Measurements from ENCODE around the gene DAGLB. TPM values are rescaled to one million over a fixed set of nuclear protein-coding genes. Genes with fewer than 3 reads are reported as not detected.
"Not testable (repeated sequence)": the region's sequence is repeated elsewhere in the genome, so short reads cannot be mapped to it uniquely, and the experiment has no call there.

The DAGLB gene
- polyA plus RNA-seq, 6 donors from 2014 or later = 6.4 to 19.3 (median 7.2) TPM

DNA sequence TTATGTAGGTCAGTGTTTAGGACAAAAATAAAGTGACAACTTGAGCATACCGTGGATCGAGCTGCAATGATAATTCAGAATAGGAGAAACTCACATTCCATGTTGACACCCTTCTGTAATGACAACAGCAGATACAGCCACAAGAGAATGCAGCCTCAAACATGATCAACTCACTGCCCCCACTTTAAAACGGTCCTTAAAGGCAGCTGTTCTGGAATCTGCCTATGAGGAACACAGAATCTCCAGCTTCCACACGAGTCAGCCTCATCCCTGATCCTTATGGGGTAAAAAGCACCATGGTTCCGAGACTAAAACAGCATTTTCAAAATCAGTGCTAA lies 32.5 kb upstream of the DAGLB start:
- H3K36me3 Mint-ChIP-seq = no peaks in the 10 kb centered on the region
- H3K27ac Mint-ChIP-seq = peak overlapping the region in 1 of 6 donors; percentile 11
- peaks cover 24 to 81% (median 59%) of the 10 kb centered on the region in 3 donors for H3K4me1 Mint-ChIP-seq
- H3K27me3 Mint-ChIP-seq = no peaks in the 10 kb centered on the region
- no peak for ATAC-seq (ENCODE audit: low read depth in 2 of 2)
- H3K9me3 Mint-ChIP-seq = no peaks in the 10 kb centered on the region
- peak overlapping the region in 2 of 8 donors; percentile 22 to 72 for H3K4me3 Mint-ChIP-seq
- no peak for DNase-seq

DNA sequence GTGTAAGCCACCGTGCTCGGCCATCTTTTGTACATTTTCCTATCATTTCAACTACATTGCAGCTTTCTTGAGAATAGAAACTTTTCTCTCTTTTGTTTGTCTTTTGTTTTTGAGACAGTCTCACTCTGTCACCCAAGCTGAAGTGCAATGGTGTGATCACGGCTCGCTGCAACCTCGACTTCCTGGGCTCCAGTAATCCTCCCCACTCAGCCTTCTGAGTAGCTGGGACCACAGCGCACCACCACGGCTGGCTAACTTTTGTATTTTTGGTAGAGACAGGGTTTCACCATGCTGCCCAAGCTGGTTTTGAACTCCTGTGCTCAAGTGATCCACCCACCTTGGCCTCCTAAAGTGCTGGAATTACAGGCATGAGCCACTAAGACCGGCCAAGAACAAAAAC lies 31.3 kb upstream of the DAGLB start:
- peaks cover 20 to 77% (median 54%) of the 10 kb centered on the region in 3 donors for H3K4me1 Mint-ChIP-seq
- no peaks in the 10 kb centered on the region for H3K9me3 Mint-ChIP-seq
- ATAC-seq (ENCODE audit: low read depth in 2 of 2) (no peak), DNase-seq (no peak)
- H3K27ac Mint-ChIP-seq = peak overlapping the region in 2 of 6 donors; percentile 43 to 61
- H3K36me3 Mint-ChIP-seq = no peaks in the 10 kb centered on the region
- H3K27me3 Mint-ChIP-seq = no peaks in the 10 kb centered on the region
- peak overlapping the region in 1 of 8 donors; percentile 13 for H3K4me3 Mint-ChIP-seq

DNA sequence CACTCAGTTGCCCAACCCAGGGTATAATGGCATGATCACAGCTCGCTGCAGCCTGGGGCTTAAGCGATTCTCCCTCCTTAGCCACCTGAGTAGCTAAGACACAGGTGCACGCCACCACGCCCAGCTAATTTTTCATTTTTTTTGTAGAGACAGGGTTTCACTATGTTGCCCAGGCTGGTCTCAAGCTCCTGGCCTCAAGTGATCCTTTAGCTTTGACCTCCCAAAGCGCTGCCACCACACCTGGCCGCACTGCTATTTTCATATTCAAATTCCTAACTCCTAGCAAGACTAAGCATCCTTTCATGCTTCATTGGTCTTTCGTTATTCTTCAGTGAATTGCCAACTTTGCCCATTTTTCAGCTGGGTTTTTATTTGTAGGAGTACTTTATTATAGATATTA lies 30.4 kb upstream of the DAGLB start:
- no peaks in the 10 kb centered on the region for H3K27me3 Mint-ChIP-seq
- H3K27ac Mint-ChIP-seq = peak overlapping the region in 2 of 6 donors; percentile 21 to 54
- DNase-seq (no peak), ATAC-seq (ENCODE audit: low read depth in 2 of 2) (no peak)
- H3K4me3 Mint-ChIP-seq = no peak overlapping the region
- no peaks in the 10 kb centered on the region for H3K9me3 Mint-ChIP-seq
- H3K36me3 Mint-ChIP-seq = no peaks in the 10 kb centered on the region
- H3K4me1 Mint-ChIP-seq = peaks cover 20 to 77% (median 51%) of the 10 kb centered on the region in 3 donors

DNA sequence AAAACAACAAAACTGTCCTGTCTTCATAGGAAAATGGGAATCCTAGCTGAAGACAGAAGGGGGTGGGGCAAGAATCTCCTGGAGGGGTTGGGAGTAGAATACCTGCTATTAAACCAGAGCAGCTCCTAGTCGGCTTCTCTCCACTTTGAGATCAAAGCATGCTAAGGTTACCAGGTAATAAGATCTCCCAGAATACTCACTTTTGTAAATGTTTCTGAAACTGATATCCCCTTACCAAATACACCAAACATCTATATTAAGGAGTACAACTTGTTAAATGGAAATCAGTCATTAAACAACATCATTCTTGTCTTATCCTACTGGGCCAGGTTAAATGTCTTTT lies 29.5 kb upstream of the DAGLB start:
- peak overlapping the region in 1 of 6 donors; percentile 0 for H3K27ac Mint-ChIP-seq
- no peak for ATAC-seq (ENCODE audit: low read depth in 2 of 2)
- H3K36me3 Mint-ChIP-seq = peaks cover 0 to under 1% of the 10 kb centered on the region in 2 donors

DNA sequence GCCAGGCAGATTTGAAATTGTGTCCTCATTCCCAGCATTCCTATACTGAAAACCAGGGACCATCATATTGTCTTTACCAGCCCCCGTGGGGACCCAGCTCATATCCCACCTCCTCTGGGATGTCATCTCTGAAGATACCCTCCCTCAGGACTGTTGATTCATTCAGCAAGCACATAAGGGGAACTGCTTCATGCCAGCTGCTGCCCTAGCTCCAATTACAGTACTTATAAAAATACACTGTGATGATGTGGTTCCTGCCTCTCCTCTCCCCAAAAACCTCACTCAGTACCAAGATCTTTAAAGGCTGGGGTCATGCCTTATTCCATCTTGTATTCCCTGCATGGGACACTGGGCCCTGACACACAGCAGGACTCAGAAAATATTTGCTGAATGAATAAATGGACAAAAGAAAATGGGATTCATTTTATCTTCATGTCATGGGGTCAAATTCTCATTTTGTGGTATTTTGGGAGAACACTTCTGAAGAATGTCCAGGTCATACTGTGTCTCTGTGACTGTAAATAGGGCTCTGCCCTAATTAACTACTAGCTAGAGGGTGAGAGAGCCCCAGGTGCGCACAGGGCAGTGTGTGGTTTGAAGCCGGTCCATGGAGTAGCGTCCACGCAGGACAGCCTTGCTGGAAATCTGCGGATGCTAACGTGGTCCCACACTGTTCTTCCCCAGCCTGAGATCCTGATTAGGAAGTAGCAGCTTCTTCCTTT lies 29.0 kb upstream of the DAGLB start:
- ATAC-seq (ENCODE audit: low read depth in 2 of 2) (no peak), DNase-seq (no peak)
- Mint-ChIP-seq H3K36me3 (peaks cover 0 to 5% of the 10 kb centered on the region in 2 donors), H3K4me1 (peaks cover 17 to 64% (median 48%) of the 10 kb centered on the region in 3 donors), H3K27ac (peak overlapping the region in 4 of 6 donors; percentile 2 to 26 (median 14)), H3K4me3 (peak overlapping the region in 1 of 8 donors; percentile 61), H3K27me3 (no peaks in the 10 kb centered on the region), H3K9me3 (no peaks in the 10 kb centered on the region)

More for the DNA sequence above, 29.5 kb upstream of the DAGLB start:
- Mint-ChIP-seq H3K9me3 (no peaks in the 10 kb centered on the region), H3K27me3 (no peaks in the 10 kb centered on the region), H3K4me3 (no peak overlapping the region), H3K4me1 (peaks cover 17 to 68% (median 48%) of the 10 kb centered on the region in 3 donors)
- no peak for DNase-seq

DNA sequence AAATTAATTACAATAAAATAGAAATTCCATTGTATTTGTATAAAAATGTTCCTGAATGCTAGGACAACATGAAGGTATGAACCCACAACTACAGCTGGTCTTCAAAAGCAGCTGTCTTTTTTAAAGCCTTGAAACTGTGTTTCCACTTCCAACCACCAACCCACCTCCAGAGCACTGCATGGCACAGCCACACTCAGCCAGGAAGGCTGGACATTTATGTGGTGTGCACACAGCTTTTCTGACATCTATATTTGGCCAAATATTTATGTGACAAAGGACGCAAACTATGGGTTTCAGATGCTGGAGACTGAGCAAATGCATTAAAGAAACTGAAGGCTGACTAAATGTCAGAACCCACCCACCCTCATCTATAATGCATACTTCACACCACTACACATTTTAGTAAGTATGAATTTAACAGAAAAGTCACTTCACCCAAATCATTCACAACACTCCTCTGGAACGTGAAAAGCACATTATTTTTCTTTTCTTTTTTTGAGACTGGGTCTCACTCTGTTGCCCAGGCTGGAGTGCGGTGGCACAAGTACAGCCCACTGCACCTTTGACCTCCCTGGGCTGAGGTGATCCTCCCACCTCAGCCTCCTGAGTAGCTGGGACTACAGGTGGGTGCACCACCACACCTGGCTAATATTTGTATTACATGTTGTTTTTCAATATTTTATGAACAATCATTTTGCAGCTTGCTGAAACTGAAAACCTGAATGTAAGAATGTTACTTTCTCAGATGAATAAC lies 27.9 kb upstream of the DAGLB start:
- peaks cover 12 to 53% (median 39%) of the 10 kb centered on the region in 3 donors for H3K4me1 Mint-ChIP-seq
- no peak for ATAC-seq (ENCODE audit: low read depth in 2 of 2)
- H3K4me3 Mint-ChIP-seq = no peak overlapping the region
- H3K9me3 Mint-ChIP-seq = no peaks in the 10 kb centered on the region
- no peaks in the 10 kb centered on the region for H3K27me3 Mint-ChIP-seq
- peaks cover 0 to 5% of the 10 kb centered on the region in 2 donors for H3K36me3 Mint-ChIP-seq
- DNase-seq = no peak
- peak overlapping the region in 2 of 6 donors; percentile 17 to 26 for H3K27ac Mint-ChIP-seq

DNA sequence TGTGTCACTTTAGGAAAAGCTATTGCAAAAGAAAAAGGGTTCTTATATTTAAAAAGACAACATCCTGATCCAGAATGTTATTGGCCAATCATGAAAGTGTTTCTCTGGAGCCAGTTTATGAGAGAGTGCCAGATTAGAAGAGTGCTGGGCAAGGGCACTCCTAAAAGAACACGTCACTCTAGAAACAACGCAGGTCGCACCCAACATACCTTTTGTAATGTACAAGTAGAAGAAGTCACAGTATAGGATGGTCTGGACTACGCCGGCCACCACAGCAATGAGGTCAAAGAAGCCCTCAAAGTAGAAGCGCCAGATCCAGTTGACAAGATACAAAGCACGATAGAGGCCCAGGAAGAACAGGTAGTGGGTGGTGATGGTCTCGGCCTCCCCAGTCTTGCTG lies 18.1 kb upstream of the DAGLB start:
- H3K4me1 Mint-ChIP-seq = peaks cover 3 to 7% (median 5%) of the 10 kb centered on the region in 3 donors
- peaks cover 19 to 20% of the 10 kb centered on the region in 2 donors for H3K36me3 Mint-ChIP-seq
- H3K9me3 Mint-ChIP-seq = no peaks in the 10 kb centered on the region
- no peak overlapping the region for H3K4me3 Mint-ChIP-seq
- no peaks in the 10 kb centered on the region for H3K27me3 Mint-ChIP-seq
- ATAC-seq (ENCODE audit: low read depth in 2 of 2) (no peak), DNase-seq (no peak)
- H3K27ac Mint-ChIP-seq = peak overlapping the region in 2 of 6 donors; percentile 40 to 75

DNA sequence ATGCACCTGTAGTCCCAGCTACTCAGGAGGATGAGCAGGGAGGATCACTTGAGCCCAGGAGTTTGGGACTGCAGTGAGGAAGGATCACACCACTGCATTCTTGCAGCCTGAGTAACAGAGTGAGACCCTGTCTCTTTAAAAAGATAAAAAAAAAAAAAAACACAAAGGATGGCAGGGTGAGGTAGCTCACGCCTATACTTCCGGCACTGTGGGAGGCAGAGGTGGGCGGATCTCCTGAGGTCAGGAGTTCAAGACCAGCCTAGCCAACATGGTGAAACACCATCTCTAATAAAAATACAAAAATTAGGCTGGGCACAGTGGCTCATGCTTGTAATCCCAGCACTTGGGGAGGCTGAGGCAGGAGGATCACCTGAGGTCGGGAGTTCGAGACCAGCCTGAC lies 15.9 kb upstream of the DAGLB start:
- ATAC-seq (ENCODE audit: low read depth in 2 of 2); H3K4me3 Mint-ChIP-seq; H3K4me1 Mint-ChIP-seq; H3K9me3 Mint-ChIP-seq; H3K27me3 Mint-ChIP-seq; DNase-seq: not testable (repeated sequence)
- Mint-ChIP-seq H3K27ac (peak overlapping the region in 1 of 6 donors; percentile 38), H3K36me3 (peaks cover 19 to 20% of the 10 kb centered on the region in 2 donors)

DNA sequence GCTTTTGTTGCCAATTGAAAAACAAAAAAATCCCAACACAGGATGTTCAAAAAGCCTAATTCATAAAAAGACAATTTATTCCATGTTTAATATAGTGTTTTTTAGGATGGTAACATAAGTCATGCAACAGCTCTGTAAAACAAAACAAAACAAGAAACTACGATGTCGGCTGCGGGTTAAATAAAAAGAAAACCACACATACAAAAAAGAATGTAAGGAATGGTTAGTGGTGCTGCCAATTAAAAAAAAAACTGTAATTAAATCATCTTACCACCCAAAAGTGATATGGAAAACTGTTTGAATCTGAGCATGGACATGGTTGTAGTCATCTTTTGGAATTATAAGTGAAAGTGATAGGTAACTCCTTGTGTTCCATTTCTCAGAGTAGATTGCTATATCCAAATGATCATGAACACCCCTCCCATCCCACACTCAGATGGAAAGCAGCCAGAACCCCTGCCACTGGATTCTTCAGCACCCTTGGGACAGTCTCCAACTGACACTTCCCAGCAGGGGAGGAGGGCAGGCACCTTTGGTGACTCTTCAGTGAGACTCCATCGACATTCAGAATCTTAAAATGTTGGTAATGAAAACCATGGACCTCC lies 14.3 kb upstream of the DAGLB start:
- peak overlapping the region in 1 of 6 donors; percentile 62 for H3K27ac Mint-ChIP-seq
- DNase-seq = no peak
- peaks cover 0 to 8% (median 5%) of the 10 kb centered on the region in 3 donors for H3K4me1 Mint-ChIP-seq
- ATAC-seq (ENCODE audit: low read depth in 2 of 2) = no peak
- peaks cover 14 to 17% of the 10 kb centered on the region in 2 donors for H3K36me3 Mint-ChIP-seq
- H3K4me3 Mint-ChIP-seq = no peak overlapping the region
- no peaks in the 10 kb centered on the region for H3K9me3 Mint-ChIP-seq
- H3K27me3 Mint-ChIP-seq = no peaks in the 10 kb centered on the region

DNA sequence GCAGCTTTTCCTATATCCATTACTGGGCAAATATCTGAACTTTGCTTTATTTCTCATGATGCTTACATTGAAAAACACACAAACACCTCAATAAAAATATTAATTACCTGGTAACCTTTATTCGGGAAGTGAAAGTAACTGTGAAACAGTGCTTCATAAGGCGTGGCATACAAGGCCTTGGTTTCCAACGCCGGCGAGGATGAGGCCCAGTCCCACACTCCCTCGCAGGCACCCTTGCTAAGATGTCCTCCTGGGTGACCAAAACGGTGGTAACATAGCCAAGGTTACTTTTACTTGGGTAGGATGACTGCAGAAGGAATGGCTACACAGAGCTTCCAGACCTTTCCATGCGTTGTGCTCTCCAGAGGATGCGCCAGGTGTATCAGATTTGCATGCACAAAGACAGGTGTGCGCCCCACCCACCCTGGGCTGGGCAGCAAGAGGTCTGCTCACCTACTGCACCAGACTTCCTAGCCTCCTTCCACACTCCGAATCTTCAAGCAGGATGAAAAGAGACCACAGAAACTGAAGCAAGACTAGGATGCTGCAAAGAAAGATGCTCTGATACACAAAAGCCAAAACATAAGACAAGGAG lies 13.3 kb upstream of the DAGLB start:
- Mint-ChIP-seq H3K9me3 (no peaks in the 10 kb centered on the region), H3K36me3 (peaks cover 7 to 8% of the 10 kb centered on the region in 2 donors), H3K27me3 (no peaks in the 10 kb centered on the region), H3K27ac (peak overlapping the region in 4 of 6 donors; percentile 0 to 81 (median 52)), H3K4me3 (no peak overlapping the region), H3K4me1 (peaks cover 0 to 8% (median 5%) of the 10 kb centered on the region in 3 donors)
- DNase-seq = no peak
- ATAC-seq (ENCODE audit: low read depth in 2 of 2) = no peak

DNA sequence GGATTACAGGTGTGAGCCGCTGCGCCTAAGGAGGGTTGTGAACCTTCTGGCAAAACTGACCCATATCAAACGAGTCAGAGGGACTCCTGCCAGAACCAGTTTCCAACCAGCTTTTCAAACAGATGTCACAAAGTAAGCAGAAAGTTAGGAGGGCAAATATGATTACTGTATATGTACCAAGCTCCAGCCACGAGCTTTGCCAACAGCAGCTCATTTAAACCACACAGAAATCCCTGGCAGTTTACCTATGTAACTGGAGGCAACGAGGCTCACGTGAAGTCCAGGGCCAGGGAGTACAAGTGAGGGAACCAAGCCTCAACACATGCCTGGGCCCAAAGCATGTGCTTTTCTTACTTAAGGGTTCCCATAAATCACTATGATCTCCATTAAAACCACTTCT lies 12.5 kb upstream of the DAGLB start:
- Mint-ChIP-seq H3K9me3 (no peaks in the 10 kb centered on the region), H3K4me1 (peaks cover 0 to 8% (median 5%) of the 10 kb centered on the region in 3 donors), H3K27me3 (no peaks in the 10 kb centered on the region), H3K4me3 (no peak overlapping the region), H3K27ac (peak overlapping the region in 2 of 6 donors; percentile 32 to 59), H3K36me3 (peaks cover 0 to under 1% of the 10 kb centered on the region in 2 donors)
- DNase-seq = no peak
- ATAC-seq (ENCODE audit: low read depth in 2 of 2) = no peak

DNA sequence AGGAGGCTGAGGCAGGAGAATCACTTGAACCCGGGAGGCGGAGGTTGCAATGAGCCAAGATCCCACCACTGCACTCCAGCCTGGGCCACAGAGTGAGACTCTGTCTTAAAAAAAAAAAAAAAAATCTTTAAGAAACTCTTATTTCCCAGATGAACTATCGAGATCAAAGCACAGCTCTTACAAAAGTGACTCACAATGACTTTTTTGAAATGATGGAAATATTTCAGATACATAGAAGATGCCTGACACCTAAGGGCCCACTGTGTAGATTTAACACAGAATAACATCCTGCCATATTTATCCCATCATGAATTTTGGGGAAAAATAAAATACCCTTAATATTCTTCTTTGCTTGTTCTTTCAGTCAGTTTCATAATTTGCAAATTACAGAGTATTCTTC lies 10.9 kb upstream of the DAGLB start:
- H3K4me1 Mint-ChIP-seq; H3K4me3 Mint-ChIP-seq; H3K27ac Mint-ChIP-seq; H3K27me3 Mint-ChIP-seq; DNase-seq; ATAC-seq (ENCODE audit: low read depth in 2 of 2); H3K9me3 Mint-ChIP-seq; H3K36me3 Mint-ChIP-seq: not testable (repeated sequence)

DNA sequence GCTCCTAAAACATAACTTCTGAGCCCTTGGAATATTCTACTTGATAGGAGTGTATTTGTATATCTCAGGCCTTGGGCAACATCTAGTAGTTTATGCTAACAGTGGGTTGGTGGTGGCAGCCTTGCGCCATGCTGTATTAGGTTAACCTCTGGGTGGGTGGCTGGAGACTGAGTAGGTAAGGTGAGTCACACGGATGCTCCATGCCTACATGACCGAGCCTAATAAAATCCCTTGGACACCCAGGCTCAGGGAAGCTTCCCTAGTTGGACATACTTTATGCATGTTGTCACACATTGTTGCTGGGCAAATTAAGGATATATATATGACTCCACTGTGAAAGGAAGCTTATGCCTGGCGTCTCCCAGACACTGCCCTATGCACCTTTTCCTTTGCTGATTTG lies 6.0 kb upstream of the DAGLB start:
- no peaks in the 10 kb centered on the region for H3K9me3 Mint-ChIP-seq
- H3K4me3 Mint-ChIP-seq = peak overlapping the region in 2 of 8 donors; percentile 24
- no peaks in the 10 kb centered on the region for H3K27me3 Mint-ChIP-seq
- peak overlapping the region in 1 of 6 donors; percentile 36 for H3K27ac Mint-ChIP-seq
- H3K4me1 Mint-ChIP-seq = peaks cover 0 to 7% (median 4%) of the 10 kb centered on the region in 3 donors
- ATAC-seq (ENCODE audit: low read depth in 2 of 2) (no peak), DNase-seq (no peak)
- H3K36me3 Mint-ChIP-seq = no peaks in the 10 kb centered on the region

All from naive B cell (primary cell).